K562 (cell line): ENCODE results near the gene TNIK. TPM values are rescaled to one million over a fixed set of nuclear protein-coding genes. Genes with fewer than 3 reads are reported as not detected.

Experiments used
- ATAC-seq: fragments of 200-7000 bp; cut with Tn5 transposase; 3 replicates; pipeline ENCODE4 v1.9.1; 2020; ENCODE audit warnings: moderate library complexity
- BruUV-seq: library from RNA; stranded (reverse); fragments of 400-500 nt; replicated peaks from 2 replicates; lab custom pipeline; 2021; lab: Mats Ljungman, UMichigan
- CTCF ChIA-PET: fragments of 300-600 bp; formaldehyde crosslinking; extraction: SDS; loops from one replicate; lab custom pipeline; 2021; ENCODE audit warnings: low intra/inter-chr PET ratio; lab: Yijun Ruan, JAX
- POLR2A ChIA-PET: fragments of 300-600, 350-650 bp; sonication (Branson Sonifier 250); formaldehyde crosslinking; extraction: SDS; loops from one replicate; lab custom pipeline; 2021; ENCODE audit warnings: antibody characterized with exemption, inconsistent platforms; lab: Yijun Ruan, JAX
- DNase-seq, 4 experiments: peaks; one replicate each; pipeline versions ENCODE4 v3.0.0 to v3.0.0-alpha.2; 2011 to 2018; ENCODE audit warnings: low spot score in 3 of 4, mixed read lengths in 3 of 4; ENCODE audit errors: extremely low read depth in 1 of 4
- FAIRE-seq: peaks from 2 replicates; lab custom pipeline; 2011; peaks lifted over from hg19 to GRCh38; lab: Jason Lieb, UNC
- H2AFZ ChIP-seq: 2 replicates; pipeline ENCODE4 v1.6.0; 2011; ENCODE audit warnings: low read depth, low read length, control low read depth, inconsistent platforms
- H3K27ac ChIP-seq: fragments of 200-600 bp; 3 replicates; pipeline ENCODE4 v1.8.0; 2011; ENCODE audit warnings: low read depth, mild to moderate bottlenecking, control low read depth, inconsistent platforms, low read length, moderate library complexity, mixed read lengths; ENCODE audit errors: extremely low read depth
- H3K27me3 ChIP-seq, 2 experiments: fragments of 300-600 bp in 1 of 2; 2 replicates in 1 of 2; 3 replicates in 1 of 2; pipeline versions ENCODE4 v1.6.0 to v1.8.0; 2011; ENCODE audit warnings: inconsistent platforms in 2 of 2, low read length in 2 of 2, mild to moderate bottlenecking in 1 of 2, mixed read lengths in 1 of 2, moderate library complexity in 1 of 2; ENCODE audit not compliant: control insufficient read depth in 2 of 2, insufficient read depth in 2 of 2
- H3K36me3 ChIP-seq: fragments of 300-600 bp; 3 replicates; pipeline ENCODE4 v1.8.0; 2011; ENCODE audit warnings: mild to moderate bottlenecking, low read length, inconsistent platforms; ENCODE audit not compliant: control insufficient read depth, insufficient read depth
- H3K4me1 ChIP-seq, 2 experiments: fragments of 200-600 bp in 1 of 2; replicated peaks in 1 of 2; 2 replicates in 1 of 2; 3 replicates in 1 of 2; pipeline versions ENCODE4 v1.5.1 to v1.8.0; 2011; ENCODE audit warnings: inconsistent platforms in 2 of 2, low read length in 2 of 2, mild to moderate bottlenecking in 1 of 2, mixed read lengths in 1 of 2, moderate library complexity in 1 of 2; ENCODE audit not compliant: control insufficient read depth in 2 of 2, insufficient read depth in 2 of 2
- H3K4me2 ChIP-seq: 2 replicates; pipeline ENCODE4 v1.6.1; 2011; ENCODE audit warnings: low read length, control low read depth, inconsistent platforms, mixed read lengths; ENCODE audit not compliant: insufficient read depth
- H3K4me3 ChIP-seq: fragments of 200-600 bp; sonication (generic), shearing (Covaris generic); 2 replicates; pipeline ENCODE4 v1.5.1; 2016; ENCODE audit warnings: control low read depth, inconsistent platforms
- H3K79me2 ChIP-seq: fragments of 200-600 bp; 3 replicates; pipeline ENCODE4 v1.8.0; 2011; ENCODE audit warnings: low read length, inconsistent platforms; ENCODE audit not compliant: control insufficient read depth, insufficient read depth
- H3K9ac ChIP-seq, 2 experiments: 2 replicates each; pipeline versions ENCODE4 v1.6.0 to v1.6.1; 2011; ENCODE audit warnings: low read depth in 2 of 2, low read length in 2 of 2, control low read depth in 1 of 2, inconsistent platforms in 1 of 2, mild to moderate bottlenecking in 1 of 2, mixed read lengths in 1 of 2; ENCODE audit not compliant: insufficient read depth in 1 of 2
- H3K9me1 ChIP-seq: one replicate; pipeline ENCODE4 v1.6.0; 2011; ENCODE audit warnings: inconsistent platforms, mild to moderate bottlenecking, low read length, moderate library complexity; ENCODE audit not compliant: control insufficient read depth, insufficient read depth
- H3K9me3 ChIP-seq: replicated peaks from 2 replicates; pipeline ENCODE4 v1.5.1; 2011; ENCODE audit warnings: low read depth, low read length, inconsistent platforms; ENCODE audit not compliant: control insufficient read depth, insufficient read depth
- H4K20me1 ChIP-seq: replicated peaks from 2 replicates; pipeline ENCODE4 v1.6.1; 2011; ENCODE audit warnings: low read length, inconsistent platforms, mixed read lengths; ENCODE audit not compliant: control insufficient read depth, insufficient read depth
- CHD7 ChIP-seq: fragments of 200-600 bp; sonication (generic); IDR thresholded peaks from one replicate; pipeline ENCODE4 v1.6.1; 2012; ENCODE audit warnings: mild to moderate bottlenecking, low read depth, low read length, inconsistent platforms
- FOXJ3 ChIP-seq: sonication (generic); formaldehyde crosslinking; IDR thresholded peaks from 2 replicates; pipeline ENCODE4 v1.4.0; 2020; ENCODE audit warnings: mild to moderate bottlenecking, missing genetic modification reagents
- KDM4B ChIP-seq, 2 experiments: fragments of 450-650 bp in 1 of 2; sonication (generic) in 1 of 2; IDR thresholded peaks; 2 replicates each; pipeline ENCODE4 v1.6.1; 2016 to 2017; ENCODE audit warnings: borderline replicate concordance in 2 of 2, antibody characterized with exemption in 1 of 2, low read depth in 1 of 2, mild to moderate bottlenecking in 1 of 2
- RCOR1 ChIP-seq, 2 experiments: IDR thresholded peaks; 2 replicates each; pipeline ENCODE4 v1.6.1; 2012; ENCODE audit warnings: low read depth in 2 of 2, low read length in 2 of 2, borderline replicate concordance in 1 of 2, improper control_type of control experiment in 1 of 2
- SAFB2 ChIP-seq: fragments of 200-400 bp; formaldehyde crosslinking; IDR thresholded peaks from 2 replicates; pipeline ENCODE4 v1.6.1; 2018; ENCODE audit warnings: borderline replicate concordance, low read length, low read depth, moderate library complexity; ENCODE audit not compliant: severe bottlenecking
- SLC30A9 ChIP-seq: fragments of 250-450 bp; sonication (Bioruptor Pico); IDR thresholded peaks from 2 replicates; pipeline ENCODE4 v1.8.0; 2022; ENCODE audit warnings: mild to moderate bottlenecking, moderate library complexity
- TFAM ChIP-seq: fragments of 250-450 bp; sonication (Bioruptor Pico); conservative IDR thresholded peaks from 2 replicates; pipeline ENCODE4 v1.5.0; 2021; ENCODE audit warnings: mild to moderate bottlenecking, moderate library complexity
- ZNF184 ChIP-seq: sonication (generic); formaldehyde crosslinking; IDR thresholded peaks from 2 replicates; pipeline ENCODE4 v1.5.0; 2020; ENCODE audit warnings: missing genetic modification reagents
- ZNF75A ChIP-seq: fragments of 450-650 bp; formaldehyde crosslinking; IDR thresholded peaks from 2 replicates; pipeline ENCODE4 v1.4.0; 2020; ENCODE audit warnings: mild to moderate bottlenecking
- WGBS: fragments of 100-300 bp; shearing (Covaris generic); methylation state at CpG from one replicate; pipeline ENCODE4 v1.1.6; 2016; ENCODE audit warnings: low coverage, mixed read lengths; ENCODE audit not compliant: insufficient coverage; ENCODE audit errors: missing lambda C conversion rate; 5-methylcytosine and 5-hydroxymethylcytosine counted together
- in situ Hi-C: fragments of 300-500 bp; cut with MboI; formaldehyde crosslinking; loops from 4 replicates; pipeline ENCODE4 v1.15.0; 2018; ENCODE audit warnings: inconsistent platforms, mixed read lengths
- intact Hi-C: fragments of 100-400 bp; cut with micrococcal nuclease; formaldehyde crosslinking; loops from 2 replicates; pipeline ENCODE4 v1.14.2; 2022
- polyA plus RNA-seq, 8 experiments: library from polyadenylated mRNA; depleted of rRNA in 4 of 8; stranded (reverse) in 5 of 8; unstranded in 3 of 8; fragments of >200 nt; fragmentation: Nextera tagmentation in 2 of 8; fragmentation: Illumina TruSeq in 1 of 8; extraction: Ambion mirVana in 2 of 8; extraction: Trizol in 1 of 8; gene quantifications; 2 replicates each; pipeline versions ENCODE4 v1.2.1 to v1.2.3, GENCODE V29; 2011 to 2014; ENCODE audit warnings: inconsistent platforms in 1 of 8, missing spikeins in 1 of 8
- total RNA-seq, 7 experiments: library from RNA; depleted of rRNA in 6 of 7; stranded (reverse); fragments of >200 nt in 6 of 7; fragmentation: Illumina TruSeq in 2 of 7; extraction: Trizol in 2 of 7; gene quantifications; 2 replicates each; pipeline versions ENCODE4 v1.2.1 to v1.2.3, GENCODE V29; 2011 to 2021; ENCODE audit warnings: low replicate concordance in 1 of 7
- TF ChIP-seq, protein P1 (sequence below): sonication (generic); formaldehyde crosslinking; IDR thresholded peaks from 2 replicates; pipeline ENCODE4 v1.8.0; 2023; ENCODE audit warnings: mild to moderate bottlenecking, missing genetic modification reagents

TNIK gene
- total and polyA plus RNA-seq, 9 of the 15 experiments (the other 6 are each of a cell fraction or from before 2014, with no cell fraction given): 6.6 to 39.0 (median 24.7) TPM

DNA sequence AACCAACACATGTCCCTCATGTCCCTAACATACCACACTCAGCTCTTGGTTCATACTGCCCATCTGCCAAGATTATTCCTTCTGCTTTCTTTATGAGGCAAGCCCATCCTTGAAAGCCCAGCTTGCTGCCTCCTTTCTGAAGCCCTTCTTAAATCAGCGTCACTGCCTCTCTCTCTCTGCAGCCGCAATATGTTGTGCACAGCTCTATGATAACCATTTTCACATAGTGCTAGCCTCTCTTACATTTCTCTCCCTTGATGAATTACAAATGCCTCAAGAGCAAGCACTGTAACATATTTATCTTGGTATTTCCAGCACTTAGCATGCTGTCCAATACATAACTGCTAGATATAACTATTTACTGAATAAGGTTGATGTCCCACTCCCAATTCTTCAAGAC, 86.5 kb downstream of the TNIK start:
- Histone ChIP-seq H3K27me3 (no peaks in the 10 kb centered on the region), H3K9me3 (no peaks in the 10 kb centered on the region), H2AFZ (no peak overlapping the region), H3K9me1 (peaks cover 6% of the 10 kb centered on the region), H3K27ac (no peak overlapping the region), H4K20me1 (peaks cover 17% of the 10 kb centered on the region; the same call in 1 of the 2 replicates), H3K79me2 (peaks cover 60% of the 10 kb centered on the region), H3K9ac (no peak overlapping the region), H3K4me2 (no peak overlapping the region), H3K4me1 (peaks cover 0 to 43% of the 10 kb centered on the region in 2 experiments; a peak in 4 of 5 replicates), H3K36me3 (no peaks in the 10 kb centered on the region), H3K4me3 (no peak overlapping the region)
- ATAC-seq (no peak), FAIRE-seq (no peak), DNase-seq (no peak)
- WGBS: 81% methylated on average over 2 of the region's 2 CpGs
- ChIA-PET CTCF (no interaction called here), POLR2A (interaction anchor here (0.9 to 1.1 kb wide), 2 partner anchors 10 kb away, joined by 3 to 4 read pairs; no protein-coding TSS in a partner anchor)
- in situ Hi-C loops (no loop called here), intact Hi-C loops (loop anchor here (5.0 to 10.0 kb wide), 2 partner anchors 54 to 81 kb away; no protein-coding TSS in a partner anchor)
- no TSS peak for BruUV-seq
- TF ChIP-seq, protein P1, sequence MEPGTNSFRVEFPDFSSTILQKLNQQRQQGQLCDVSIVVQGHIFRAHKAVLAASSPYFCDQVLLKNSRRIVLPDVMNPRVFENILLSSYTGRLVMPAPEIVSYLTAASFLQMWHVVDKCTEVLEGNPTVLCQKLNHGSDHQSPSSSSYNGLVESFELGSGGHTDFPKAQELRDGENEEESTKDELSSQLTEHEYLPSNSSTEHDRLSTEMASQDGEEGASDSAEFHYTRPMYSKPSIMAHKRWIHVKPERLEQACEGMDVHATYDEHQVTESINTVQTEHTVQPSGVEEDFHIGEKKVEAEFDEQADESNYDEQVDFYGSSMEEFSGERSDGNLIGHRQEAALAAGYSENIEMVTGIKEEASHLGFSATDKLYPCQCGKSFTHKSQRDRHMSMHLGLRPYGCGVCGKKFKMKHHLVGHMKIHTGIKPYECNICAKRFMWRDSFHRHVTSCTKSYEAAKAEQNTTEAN (CRISPR knock-in tag): no peak
- no peak for TF ChIP-seq CHD7
- TF ChIP-seq ZNF184 (CRISPR knock-in tag): no peak
- no peak for TF ChIP-seq RCOR1 (IDR thresholded peaks at IDR 0.05; ENCODE audit: borderline replicate concordance in 1 of 2, low read depth in 2 of 2, low read length in 2 of 2)
- TF ChIP-seq SAFB2: no peak
- TF ChIP-seq ZNF75A: no peak
- TF ChIP-seq KDM4B (IDR thresholded peaks at IDR 0.05; ENCODE audit: borderline replicate concordance in 2 of 2, low read depth in 1 of 2): no peak
- no peak for TF ChIP-seq FOXJ3
- TF ChIP-seq SLC30A9: no peak
- no peak for TF ChIP-seq TFAM (CRISPR knock-in tag)
